Motor neuron (in vitro differentiated cells): ENCODE data around the gene MCAM. TPM values are rescaled to one million over a fixed set of nuclear protein-coding genes. Genes with fewer than 3 reads are reported as not detected.
A peak's percentile ranks its signal among the peaks of the same experiment; 100 is the strongest.

Source experiments
- ATAC-seq, 8 experiments: fragments of 200-7000 bp; cut with Tn5 transposase; replicated peaks in 6 of 8; 2 replicates each; pipeline ENCODE4 v1.8.0; 2021; ENCODE audit warnings: mild to moderate bottlenecking in 8 of 8, moderate library complexity in 8 of 8
- H3K27ac ChIP-seq, 2 donors: fragments of 250-450 bp; sonication (Bioruptor Pico); 2 replicates each; pipeline ENCODE4 v1.9.0; 2021; ENCODE audit warnings: antibody characterized with exemption in 2 of 2, mild to moderate bottlenecking in 2 of 2, moderate library complexity in 1 of 2
- H3K4me1 ChIP-seq, 2 donors: fragments of 250-450 bp; sonication (Bioruptor Pico); replicated peaks in 1 of 2; 2 replicates each; pipeline ENCODE4 v1.6.1; 2021; ENCODE audit warnings: antibody characterized with exemption in 2 of 2, mild to moderate bottlenecking in 2 of 2, moderate library complexity in 1 of 2
- H3K4me3 ChIP-seq, 5 donors: fragments of 250-450 bp; sonication (Bioruptor Pico); 2 replicates each; pipeline ENCODE4 v1.9.0; 2021; ENCODE audit warnings: antibody characterized with exemption in 5 of 5, mild to moderate bottlenecking in 5 of 5, moderate library complexity in 4 of 5
- WGBS, 10 experiments: fragments of 450-650 bp; shearing (Covaris generic); methylation state at CpG; one replicate each; pipeline ENCODE4 v1.0.0; 2022; 5-methylcytosine and 5-hydroxymethylcytosine counted together
- in situ Hi-C, 9 experiments: fragments of 400-800 bp; cut with MboI; loops; one replicate each; pipeline ENCODE4 v1.15.0; 2021; ENCODE audit warnings: low sequenced_read_pairs in 9 of 9, low pct_unique_long_range_greater_than_20kb in 2 of 9; ENCODE audit not compliant: unreplicated experiment in 9 of 9
- total RNA-seq, 8 experiments: library from RNA; unstranded; fragments of 300-600 nt; gene quantifications; 2 replicates each; pipeline versions ENCODE4 v1.2.3 to v1.2.4, GENCODE V29; 2022

The MCAM gene
- total RNA-seq, 8 experiments from 2014 or later: 2.0 to 78.9 (median 10.4) TPM

- in situ Hi-C loops: loop anchor here in 1 of 9 experiments (25.0 kb wide), 1 partner anchor 230 kb away; the partner anchor contains the start of genes C2CD2L, DPAGT1 and HINFP
- Histone ChIP-seq H3K4me3 (no peak overlapping the region), H3K4me1 (peaks cover 15 to 37% of the 10 kb centered on the region in 2 donors), H3K27ac (no peak overlapping the region)
- 40 to 60% (median 57%) methylated on average over 1 to 3 of the region's 10 CpGs; no CpG with 5 or more reads in 7 of the 10 experiments for WGBS, 10 experiments
- no peak for ATAC-seq
Measured at GRCh38 chr11:119342362-119343130, 25.6 kb upstream of the MCAM start.

- Histone ChIP-seq H3K4me3 (no peak overlapping the region), H3K27ac (no peak overlapping the region), H3K4me1 (peaks cover 21 to 42% of the 10 kb centered on the region in 2 donors)
- WGBS, 10 experiments: 64 to 100% (median 80%) methylated on average over 2 to 5 of the region's 7 CpGs; no CpG with 5 or more reads in 6 of the 10 experiments
- no peak for ATAC-seq
- in situ Hi-C loops: loop anchor here in 1 of 9 experiments (25.0 kb wide), 1 partner anchor 230 kb away; the partner anchor contains the start of genes C2CD2L, DPAGT1 and HINFP
Measured at GRCh38 chr11:119342023-119342300, 25.0 kb upstream of the MCAM start.

GRCh38 chr11:119341222-119342022, 24.5 kb upstream of the MCAM start:
- in situ Hi-C loops: loop anchor here in 1 of 9 experiments (25.0 kb wide), 1 partner anchor 229 kb away; the partner anchor contains the start of genes C2CD2L, DPAGT1 and HINFP
- WGBS, 10 experiments: 24 to 100% (median 78%) methylated on average over 1 to 6 of the region's 16 CpGs; no CpG with 5 or more reads in 4 of the 10 experiments
- no peak for ATAC-seq
- H3K4me3 ChIP-seq: no peak overlapping the region
- H3K27ac ChIP-seq: no peak overlapping the region
- H3K4me1 ChIP-seq: peaks cover 21 to 42% of the 10 kb centered on the region in 2 donors

GRCh38 chr11:119340335-119341221, 23.6 kb upstream of the MCAM start, which contains the start of gene C1QTNF5:
Gene C1QTNF5, minus strand, starts transcription at chr11:119340883. Its CDS starts 486 bp downstream, at chr11:119340397.
- peak; percentile 36 to 65 (median 50) for ATAC-seq
- peaks cover 21 to 42% of the 10 kb centered on the region in 2 donors for H3K4me1 ChIP-seq
- in situ Hi-C loops: loop anchor here in 1 of 9 experiments (25.0 kb wide), 1 partner anchor 228 kb away; the partner anchor contains the start of genes C2CD2L, DPAGT1 and HINFP
- H3K4me3 ChIP-seq: peak within 1 kb of the TSS; percentile 19 to 39 (median 35)
- H3K27ac ChIP-seq: peak within 1 kb of the TSS in 1 of 2 donors; percentile 4
- WGBS, 10 experiments: 60 to 75% (median 67%) methylated on average over 1 of the region's 53 CpGs; no CpG with 5 or more reads in 7 of the 10 experiments

GRCh38 chr11:119339589-119340334, 22.8 kb upstream of the MCAM start:
- ATAC-seq: peak; percentile 50 to 79 (median 64)
- H3K4me1 ChIP-seq: peaks cover 26 to 47% of the 10 kb centered on the region in 2 donors
- 8 to 21% methylated on average over 2 to 21 of the region's 86 CpGs; no CpG with 5 or more reads in 8 of the 10 experiments for WGBS, 10 experiments
- peak overlapping the region; percentile 19 to 39 (median 35) for H3K4me3 ChIP-seq
- in situ Hi-C loops: loop anchor here in 2 of 9 experiments (10.0 to 25.0 kb wide), 2 partner anchors 227 to 235 kb away; partner anchors contain the start of genes C2CD2L (in 2 of the 2), DPAGT1 (in 2 of the 2) and HINFP (in 1 of the 2)
- peak overlapping the region in 1 of 2 donors; percentile 4 for H3K27ac ChIP-seq

- in situ Hi-C loops: loop anchor here in 2 of 9 experiments (10.0 to 25.0 kb wide), 2 partner anchors 227 to 234 kb away; partner anchors contain the start of genes C2CD2L (in 2 of the 2), DPAGT1 (in 2 of the 2) and HINFP (in 1 of the 2)
- H3K27ac ChIP-seq: no peak overlapping the region
Measured at GRCh38 chr11:119338965-119339588, 22.1 kb upstream of the MCAM start.

GRCh38 chr11:119338318-119338890, 21.5 kb upstream of the MCAM start:
- WGBS, 10 experiments: 0 to 40% (median 4%) methylated on average over 1 to 11 of the region's 17 CpGs; no CpG with 5 or more reads in 4 of the 10 experiments
- Histone ChIP-seq H3K27ac (no peak overlapping the region), H3K4me1 (peaks cover 29 to 47% of the 10 kb centered on the region in 2 donors), H3K4me3 (peak overlapping the region in 4 of 5 donors; percentile 5 to 11 (median 10))
- ATAC-seq: peak; percentile 24 to 52 (median 40)
- in situ Hi-C loops: loop anchor here in 2 of 9 experiments (10.0 to 25.0 kb wide), 2 partner anchors 226 to 234 kb away; partner anchors contain the start of genes C2CD2L (in 2 of the 2), DPAGT1 (in 2 of the 2) and HINFP (in 1 of the 2)

More at GRCh38 chr11:119338965-119339588, 22.1 kb upstream of the MCAM start:
- WGBS, 10 experiments: 17 to 100% (median 60%) methylated on average over 1 to 5 of the region's 11 CpGs; no CpG with 5 or more reads in 3 of the 10 experiments
- ATAC-seq: no peak
- H3K4me3 ChIP-seq: peak overlapping the region in 1 of 5 donors; percentile 39
- H3K4me1 ChIP-seq: peaks cover 26 to 47% of the 10 kb centered on the region in 2 donors

GRCh38 chr11:119337581-119338317, 20.8 kb upstream of the MCAM start:
- in situ Hi-C loops: loop anchor here in 2 of 9 experiments (10.0 to 25.0 kb wide), 2 partner anchors 225 to 233 kb away; partner anchors contain the start of genes C2CD2L (in 2 of the 2), DPAGT1 (in 2 of the 2) and HINFP (in 1 of the 2)
- WGBS, 10 experiments: 25 to 80% (median 34%) methylated on average over 1 to 5 of the region's 9 CpGs; no CpG with 5 or more reads in 6 of the 10 experiments
- Histone ChIP-seq H3K4me1 (peaks cover 29 to 47% of the 10 kb centered on the region in 2 donors), H3K27ac (no peak overlapping the region), H3K4me3 (peak overlapping the region in 4 of 5 donors; percentile 5 to 11 (median 10))
- peak in 6 of 8 experiments; percentile 4 to 12 (median 6) for ATAC-seq

GRCh38 chr11:119336744-119337469, 20.0 kb upstream of the MCAM start:
- 33 to 100% (median 83%) methylated on average over 1 to 5 of the region's 9 CpGs; no CpG with 5 or more reads in 3 of the 10 experiments for WGBS, 10 experiments
- Histone ChIP-seq H3K4me1 (peaks cover 29 to 47% of the 10 kb centered on the region in 2 donors), H3K27ac (no peak overlapping the region), H3K4me3 (no peak overlapping the region)
- in situ Hi-C loops: loop anchor here in 2 of 9 experiments (10.0 to 25.0 kb wide), 2 partner anchors 225 to 232 kb away; partner anchors contain the start of genes C2CD2L (in 2 of the 2), DPAGT1 (in 2 of the 2) and HINFP (in 1 of the 2)
- no peak for ATAC-seq
